Stimulated activated CD4-positive, alpha-beta T cell treated with anti-CD3 and anti-CD28 coated beads, Interleukin-2, amount 100 ng/mL, for 48 hours (primary cell): ENCODE results near the gene EIF6.
A peak's percentile ranks its signal among the peaks of the same experiment; 100 is the strongest.

ENCODE experiments used
- DNase-seq, 2 donors: peaks; one replicate each; pipeline ENCODE4 v3.0.0-alpha.2; 2020

Gene EIF6

DNA sequence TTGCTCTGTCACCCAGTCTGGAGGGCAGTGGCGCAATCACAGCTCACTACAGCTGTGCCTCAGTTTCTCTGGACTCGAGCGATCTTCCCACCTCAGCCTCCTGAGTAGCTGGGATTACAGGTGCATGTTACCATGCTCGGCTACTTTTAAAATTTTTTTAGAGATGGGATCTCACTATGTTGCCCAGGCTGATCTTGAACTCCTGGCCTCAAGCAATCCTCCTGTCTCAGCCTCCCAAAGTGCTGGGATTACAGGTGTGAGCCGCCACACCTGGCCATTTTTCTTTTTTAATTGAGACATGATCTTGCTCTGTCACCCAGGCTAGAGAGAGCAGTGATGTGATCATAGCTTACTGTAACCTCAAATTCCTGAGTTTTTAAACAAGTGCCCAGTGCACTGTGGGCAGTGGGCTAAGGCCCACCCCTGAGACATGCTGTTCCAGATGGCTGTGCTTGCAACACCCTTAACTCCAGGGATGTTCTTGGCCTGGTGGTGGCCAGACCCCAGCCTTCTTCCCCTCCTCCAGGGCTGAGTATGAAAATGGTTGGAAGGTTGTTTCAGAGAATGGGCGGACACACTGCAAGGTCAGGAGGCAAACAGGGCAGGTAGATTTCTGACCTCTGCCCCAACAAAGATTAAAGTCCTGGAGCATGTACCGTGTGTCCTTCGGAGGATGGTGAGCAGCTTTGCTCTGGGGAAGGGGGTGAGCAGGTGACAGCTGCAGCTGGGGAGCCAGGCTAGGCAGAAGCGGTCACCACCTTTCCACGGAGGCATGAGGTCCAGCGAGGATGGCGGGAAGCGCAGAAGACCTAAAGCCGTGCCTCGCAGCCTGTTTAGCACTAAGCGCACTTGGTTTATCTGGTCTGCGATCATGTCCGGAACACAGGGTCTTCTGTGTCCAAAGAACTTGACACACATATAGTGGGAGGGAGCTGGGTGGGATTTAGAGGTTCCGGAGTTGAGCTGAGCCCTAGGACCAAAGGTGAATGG lies 9.0 kb upstream of the EIF6 start:
- DNase-seq = no peak

DNA sequence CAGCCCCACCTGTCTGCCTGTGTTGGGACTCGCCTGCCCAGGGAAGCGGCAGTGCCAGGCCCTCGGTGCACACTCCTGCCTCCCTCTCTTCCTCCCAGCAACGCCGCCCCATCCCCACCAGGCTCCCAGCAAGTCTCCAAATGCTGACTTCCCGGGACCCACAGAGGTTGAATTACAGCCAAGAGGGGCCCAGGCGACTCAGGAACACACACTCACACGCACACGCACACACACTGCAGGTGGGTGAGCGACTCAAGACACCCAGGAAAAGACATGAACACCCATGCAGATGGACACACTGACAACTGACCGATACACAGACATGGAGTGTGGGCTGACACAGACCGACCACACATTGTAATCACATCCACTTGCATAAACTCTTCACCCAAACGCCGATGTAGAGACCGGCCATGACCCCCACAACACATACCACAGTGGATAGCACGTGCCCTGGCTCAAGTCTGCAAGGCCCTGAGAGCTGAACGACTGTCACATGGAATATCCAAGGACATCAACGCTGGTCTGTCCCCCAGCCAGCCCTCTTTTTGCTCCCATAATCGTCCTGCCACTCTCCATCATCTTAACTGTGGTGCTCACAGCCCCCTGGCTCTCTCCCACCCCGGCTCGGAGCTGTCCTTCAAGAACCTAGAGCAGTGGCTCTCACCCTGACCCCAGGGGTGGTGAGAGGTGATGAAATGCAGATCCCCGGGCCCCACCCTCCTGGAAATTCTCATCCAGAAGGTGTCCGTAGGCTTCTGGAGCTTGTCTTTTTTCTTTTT lies 8.1 kb upstream of the EIF6 start:
- no peak for DNase-seq

GRCh38 chr20:35291654-35292503 lies 7.3 kb upstream of the EIF6 start, which contains the start of gene FAM83C:
TSS of gene FAM83C (minus strand) at chr20:35292425. CDS start at chr20:35292304, 121 bp downstream.
- no peak for DNase-seq

DNA sequence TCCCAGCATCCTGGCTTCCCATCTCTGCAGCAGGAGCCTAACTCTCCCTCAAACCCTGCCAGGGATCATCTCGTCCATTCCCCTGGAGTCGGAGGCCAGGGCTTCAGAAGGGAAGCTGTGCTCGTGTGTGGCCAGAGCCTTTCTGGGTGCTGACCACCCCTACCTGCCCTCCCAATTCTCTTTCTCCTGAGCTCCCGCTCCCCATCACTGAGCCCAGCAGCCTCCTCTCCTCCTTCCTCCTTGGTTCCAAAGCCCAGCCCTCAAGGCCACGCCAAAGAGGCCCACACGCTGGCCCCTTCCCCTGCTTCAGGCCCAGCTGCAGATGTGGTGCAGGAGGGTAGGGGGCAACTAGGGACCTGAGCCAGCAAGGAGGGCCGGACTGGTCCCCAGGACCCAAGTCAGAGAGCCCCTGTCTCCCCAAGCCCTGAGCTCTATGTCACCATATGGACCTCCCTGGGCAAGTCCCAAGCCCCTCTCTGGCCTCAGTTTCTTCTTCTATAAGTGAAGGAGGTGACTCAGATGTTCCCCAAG lies 6.4 kb upstream of the EIF6 start:
- no peak for DNase-seq

DNA sequence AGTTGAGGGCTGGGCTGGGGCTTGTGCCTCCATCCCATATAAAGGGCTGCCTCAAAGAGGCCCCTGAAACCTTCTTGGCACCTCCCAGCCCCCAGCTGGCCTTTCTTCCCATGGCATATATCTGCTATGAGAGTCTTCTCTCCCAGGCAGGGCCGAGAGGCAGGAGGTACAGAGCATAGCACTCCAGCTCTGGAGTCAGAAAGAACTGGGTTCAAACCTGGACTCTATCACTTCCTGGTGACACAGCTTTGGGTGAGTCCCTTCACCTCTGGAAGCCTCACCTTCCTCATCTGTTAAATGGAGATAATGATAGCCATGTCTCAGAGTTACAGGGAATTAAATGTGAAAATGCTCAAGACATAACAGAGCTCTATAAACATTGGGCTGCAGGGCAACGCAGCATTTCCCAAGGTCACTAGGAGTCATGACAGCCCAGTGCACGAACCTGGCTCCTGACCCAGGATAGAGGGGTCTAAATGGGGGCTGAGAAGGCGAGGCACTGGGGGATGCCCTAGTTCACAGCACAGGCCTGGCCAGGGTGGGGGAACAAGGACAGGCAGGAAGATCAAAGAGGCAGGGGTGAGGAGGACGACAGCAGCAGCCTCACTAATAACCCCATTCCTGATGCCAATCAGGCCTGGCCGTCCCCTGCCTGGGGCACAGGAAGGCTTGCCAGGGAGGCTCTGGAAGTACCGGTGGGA lies 5.8 kb upstream of the EIF6 start:
- no peak for DNase-seq

- no peak for DNase-seq
Measured at GRCh38 chr20:35288325-35289060, 3.9 kb upstream of the EIF6 start.

DNA sequence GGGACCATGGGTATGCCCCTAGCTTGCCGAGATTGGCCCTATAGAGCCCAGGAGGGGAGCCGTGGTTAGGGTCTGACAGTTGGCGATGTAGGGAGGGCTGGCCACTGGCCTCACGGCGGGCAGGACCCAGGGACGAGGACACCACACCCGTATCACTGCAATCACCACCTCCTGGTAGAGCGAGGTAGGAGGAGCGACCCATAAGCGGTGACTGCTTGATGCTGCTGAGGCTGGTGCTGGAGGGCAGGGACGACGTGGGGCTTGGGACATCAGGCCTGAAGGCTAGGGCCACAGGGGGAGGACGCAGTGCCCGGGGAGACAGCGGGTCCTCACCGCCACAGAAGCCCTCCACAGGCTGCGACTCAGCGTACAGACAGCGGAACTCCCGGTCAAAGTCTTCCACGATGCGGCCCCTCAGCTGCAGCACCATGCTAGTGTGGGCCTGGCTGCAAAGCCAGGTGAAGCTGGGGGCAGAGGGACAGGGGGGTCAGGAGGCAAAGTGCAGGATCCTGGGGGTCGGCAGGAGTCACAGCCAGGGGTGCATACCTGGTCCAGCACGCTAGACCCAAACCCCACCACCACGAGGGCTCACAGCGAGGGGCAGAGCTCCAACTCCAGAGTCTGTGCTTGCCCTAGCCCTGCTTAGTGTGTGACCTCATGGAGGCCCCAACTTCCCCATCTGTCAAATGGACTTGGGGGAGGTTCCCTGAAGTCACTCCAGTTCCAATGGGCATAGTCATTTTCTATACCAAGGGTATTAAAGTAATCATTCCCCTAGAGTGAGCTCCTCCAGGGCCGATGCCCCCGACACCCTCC lies 3.1 kb upstream of the EIF6 start:
- DNase-seq = no peak

- no peak for DNase-seq
Measured at GRCh38 chr20:35286899-35287508, 2.4 kb upstream of the EIF6 start.

DNA sequence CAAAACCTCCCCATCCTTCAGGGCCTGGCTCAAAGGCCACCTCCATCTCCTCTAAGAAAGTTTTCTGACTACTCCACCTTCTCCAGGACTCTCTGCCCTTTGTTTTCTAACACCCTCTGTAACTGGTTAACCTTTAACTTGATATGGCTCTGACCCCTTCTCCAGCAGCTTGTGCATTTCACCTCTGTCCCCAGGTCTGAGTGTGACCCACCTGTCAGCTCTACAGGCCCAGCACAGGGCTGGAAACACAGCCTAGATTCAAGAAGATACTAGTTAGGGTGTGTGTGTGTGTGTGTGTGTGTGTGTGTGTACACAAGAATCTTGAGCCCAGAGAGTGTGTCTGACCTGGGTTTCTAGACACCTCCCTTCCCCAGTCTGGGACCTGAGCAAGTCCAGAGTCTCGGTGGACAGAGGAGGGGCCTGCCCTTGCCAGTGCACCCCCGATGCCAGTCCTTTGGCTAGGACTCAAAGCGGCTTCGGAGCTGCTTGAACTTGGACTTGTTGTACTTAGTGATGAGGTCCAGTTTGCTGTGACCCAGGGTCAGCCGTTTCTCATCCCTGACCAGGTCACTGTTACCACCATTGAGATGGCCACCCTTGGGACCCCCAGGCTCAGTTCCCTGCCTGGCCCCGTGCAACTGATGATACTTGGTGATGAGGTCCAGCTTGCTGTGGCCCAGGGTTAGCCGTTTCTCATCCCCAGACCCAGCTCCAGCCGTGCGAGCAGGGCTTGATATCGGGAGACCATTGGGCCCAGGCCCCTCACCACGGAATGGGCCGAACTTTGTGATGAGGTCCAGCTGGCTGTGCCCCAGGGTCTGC lies 1.7 kb upstream of the EIF6 start:
- DNase-seq = no peak

GRCh38 chr20:35285806-35286076 lies 1.2 kb upstream of the EIF6 start:
- no peak for DNase-seq

DNA sequence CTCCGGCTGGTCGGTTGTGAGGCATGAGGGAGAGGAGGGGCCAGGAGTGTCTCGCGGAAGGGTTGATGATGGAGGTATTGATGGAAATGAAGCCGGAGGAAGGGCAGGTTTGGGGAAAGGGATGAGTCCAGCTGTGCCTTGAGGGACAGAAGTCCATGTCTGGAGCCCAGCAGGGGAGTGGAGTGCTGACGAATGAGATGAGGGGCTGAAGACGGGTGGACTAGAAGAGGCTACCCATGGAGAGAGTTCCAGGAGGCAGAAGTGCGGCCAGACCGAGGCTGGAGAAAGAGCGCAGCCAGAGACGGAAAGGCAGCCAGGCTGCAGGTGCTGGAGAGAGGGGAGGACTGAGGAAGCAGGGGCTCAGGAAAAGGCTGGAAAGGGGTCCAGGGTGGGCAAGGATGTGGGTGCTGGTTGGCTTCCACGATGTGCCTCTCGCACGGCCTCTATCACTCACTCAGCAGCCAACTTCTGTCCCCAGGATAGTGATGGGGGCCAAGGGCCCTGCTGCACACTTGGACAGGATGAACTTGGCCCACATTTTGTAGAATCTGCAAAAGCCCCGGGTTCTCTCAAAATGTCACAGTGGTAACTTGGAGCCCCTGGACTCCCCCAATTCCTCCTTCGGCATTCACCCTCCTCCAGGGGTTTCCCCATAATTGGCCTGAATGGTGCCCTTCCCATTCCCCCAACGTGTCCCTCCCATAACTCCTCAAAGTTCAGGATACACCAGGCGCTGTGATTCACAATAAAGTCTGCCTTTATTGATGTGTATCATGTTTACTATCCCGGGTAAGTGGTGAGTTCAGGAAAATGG lies 627 bp upstream of the EIF6 start:
- no peak for DNase-seq

DNA sequence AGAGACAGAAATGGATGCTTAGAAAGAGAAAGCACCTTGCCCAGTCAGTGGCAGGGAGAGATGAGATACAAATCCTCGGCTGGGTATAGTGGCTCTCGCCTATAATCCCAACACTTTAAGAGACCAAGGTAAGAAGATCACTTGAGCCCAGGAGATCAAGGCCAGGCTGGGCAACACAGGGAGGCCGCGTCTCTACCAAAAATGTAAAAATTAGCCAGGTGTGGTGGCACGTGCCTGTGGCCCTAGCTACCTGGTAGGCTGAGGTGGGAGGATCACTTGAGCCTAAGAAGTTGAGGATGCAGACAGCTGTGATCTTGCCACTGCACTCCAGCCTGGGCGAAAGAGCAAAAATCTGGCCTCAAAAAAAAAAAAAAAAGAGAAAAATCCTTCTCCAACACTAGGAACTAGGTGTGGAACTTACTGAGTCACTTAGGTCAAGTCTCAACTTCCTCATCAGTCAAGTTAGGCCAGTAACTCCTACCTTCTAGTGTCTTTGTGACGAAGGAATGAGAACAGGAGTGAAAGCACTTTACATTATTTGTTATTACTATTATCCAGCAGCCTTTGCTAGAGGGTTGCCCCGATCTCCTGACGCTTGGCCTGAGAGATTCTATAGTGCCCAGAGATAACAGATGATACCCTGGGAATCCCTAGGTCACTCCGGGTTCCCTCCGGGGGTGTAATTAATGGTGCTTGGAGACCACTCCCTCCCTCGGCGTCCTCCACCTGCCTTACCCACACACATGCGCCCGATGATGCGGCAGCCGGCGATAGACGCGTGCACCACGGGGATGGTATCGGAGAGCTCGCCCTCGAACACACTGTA lies 918 bp downstream of the EIF6 start:
- DNase-seq = peak in 1 of 2 donors; percentile 24

- no peak for DNase-seq
Measured at GRCh38 chr20:35281506-35282101, 3.0 kb downstream of the EIF6 start.

- DNase-seq = no peak
Measured at GRCh38 chr20:35280523-35280922, 4.0 kb downstream of the EIF6 start.

GRCh38 chr20:35279533-35280174 lies 4.9 kb downstream of the EIF6 start:
- no peak for DNase-seq

DNA sequence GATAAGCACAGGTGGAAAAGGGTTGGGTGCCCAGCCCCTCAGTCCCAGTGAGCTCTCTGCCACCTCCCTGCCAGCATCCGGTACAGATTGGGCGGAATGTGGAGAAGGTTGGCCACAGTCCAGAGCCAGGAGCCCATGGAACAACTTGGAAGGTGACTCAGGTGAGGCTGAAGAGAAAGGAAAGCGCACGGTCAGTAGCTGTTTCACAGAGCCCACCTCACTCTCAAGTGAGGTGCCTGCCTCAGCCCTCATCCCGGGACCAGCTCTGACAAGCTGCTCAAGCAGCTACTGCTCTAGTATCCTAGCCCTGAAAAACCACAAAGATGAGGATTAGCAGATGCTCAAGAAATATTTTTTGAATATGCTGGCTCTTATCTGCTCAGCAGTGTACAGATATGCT lies 5.5 kb downstream of the EIF6 start:
- DNase-seq = no peak
